Stimulated activated CD4-positive, alpha-beta T cell treated with anti-CD3 and anti-CD28 coated beads, TNF-alpha, amount 100 ng/mL, for 48 hours (primary cell): ENCODE results near the gene CP.

Experiments used
- DNase-seq, 3 donors: peaks; one replicate each; pipeline ENCODE4 v3.0.0-alpha.2; 2020; ENCODE audit warnings: low read depth in 3 of 3

CP gene

GRCh38 chr3:149186219-149186618, 35.4 kb downstream of the CP start:
- no peak for DNase-seq

- no peak for DNase-seq
Observed at GRCh38 chr3:149181182-149181581, 40.4 kb downstream of the CP start.

DNA sequence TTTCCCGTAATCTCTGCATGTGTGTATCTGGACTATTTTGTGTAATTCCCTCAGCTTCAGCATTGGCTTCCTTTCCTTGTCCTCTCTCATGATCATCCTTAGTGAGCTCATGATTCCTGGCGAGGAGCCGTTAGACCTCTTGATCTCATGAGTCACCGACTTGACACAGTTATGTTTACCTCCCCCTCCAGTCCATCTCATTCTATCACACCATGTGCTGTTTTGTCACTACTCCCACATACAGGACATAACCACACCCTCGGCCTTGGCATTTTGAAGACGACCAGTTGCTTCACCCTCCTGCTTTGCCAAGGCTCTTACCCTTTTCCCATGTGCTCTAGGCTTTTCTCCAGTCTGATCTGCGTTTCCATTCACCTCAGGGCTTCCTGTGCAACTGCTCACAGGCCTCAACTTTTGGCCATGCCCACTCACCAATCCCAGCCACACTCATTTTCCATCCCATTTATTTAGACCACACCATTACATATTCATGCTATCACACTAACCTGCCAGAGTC, 41.5 kb downstream of the CP start:
- DNase-seq = no peak

DNA sequence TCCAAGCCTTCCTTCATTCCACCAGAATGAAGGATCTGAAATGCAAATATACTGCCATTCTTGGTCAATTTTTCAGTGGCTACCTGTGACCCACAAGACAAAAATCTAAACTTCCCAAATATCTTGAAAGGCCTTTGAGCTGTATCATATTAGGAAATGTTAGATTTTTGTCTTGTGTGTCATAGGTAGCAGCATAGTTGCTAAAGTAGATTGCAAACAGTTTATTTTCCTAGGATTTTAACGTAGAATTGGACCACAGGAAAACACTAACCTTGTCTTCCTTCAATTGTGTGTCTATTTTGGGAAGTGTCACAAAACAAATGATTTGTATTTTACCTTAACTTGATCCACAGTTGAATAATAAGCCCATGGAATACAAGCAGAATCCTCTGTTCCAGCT, 42.4 kb downstream of the CP start:
- DNase-seq = no peak

DNA sequence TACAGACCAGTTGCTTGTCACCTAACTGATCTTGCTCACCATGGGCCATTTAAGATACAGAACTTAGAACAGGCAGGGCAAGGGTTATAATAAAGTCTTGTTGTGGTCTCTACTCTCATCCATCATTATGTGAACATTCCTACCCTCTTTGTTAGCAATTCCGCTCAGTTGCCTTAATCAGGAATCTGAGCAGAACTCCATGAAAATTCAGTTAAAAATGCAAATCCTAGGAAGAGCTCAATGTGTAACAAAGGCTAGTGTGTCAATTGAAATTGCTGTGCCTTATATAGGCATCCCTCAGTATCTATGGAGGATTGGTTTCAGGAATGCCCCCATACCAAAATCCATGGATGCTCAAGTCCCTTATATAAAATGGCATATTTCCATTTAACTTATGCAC, 44.5 kb downstream of the CP start:
- no peak for DNase-seq

GRCh38 chr3:149174901-149175300, 46.7 kb downstream of the CP start:
- no peak for DNase-seq

DNA sequence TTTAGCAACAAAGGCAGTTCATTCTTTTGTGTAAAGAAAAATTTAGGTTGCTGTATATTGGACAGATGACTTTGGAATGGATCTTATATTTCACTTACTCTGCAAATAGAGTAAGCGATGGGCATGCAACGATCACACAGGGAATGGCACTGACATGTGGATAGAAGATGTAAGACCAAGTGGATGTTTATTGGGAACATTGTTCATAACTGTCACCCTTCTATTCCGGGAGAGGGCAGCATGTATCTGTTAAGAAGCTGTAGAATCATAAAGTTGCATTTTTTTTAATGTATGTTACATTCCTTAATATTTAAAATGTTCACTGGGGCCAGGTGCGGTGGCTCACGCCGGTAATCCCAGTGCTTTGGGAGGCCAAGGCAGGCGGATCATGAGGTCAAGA, 51.0 kb downstream of the CP start:
- no peak for DNase-seq

DNA sequence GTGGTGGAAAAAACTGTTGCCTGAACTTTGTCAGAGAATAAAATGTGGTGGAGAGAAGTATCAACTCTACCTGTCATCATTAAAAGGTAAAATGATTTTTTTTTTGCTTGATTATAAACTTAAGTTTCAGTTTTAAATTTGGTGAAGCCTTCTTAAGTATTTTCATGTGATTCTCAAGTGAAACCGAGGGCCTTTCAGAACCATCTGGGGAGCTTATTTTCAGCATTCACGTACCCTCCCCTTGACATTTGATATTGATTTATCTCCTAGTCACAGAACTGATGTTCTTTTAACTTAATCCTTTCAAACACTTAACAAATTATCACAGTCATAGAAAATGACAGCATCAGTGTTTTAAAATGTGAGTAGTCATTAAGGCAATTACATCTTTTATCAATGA, 53.7 kb downstream of the CP start:
- DNase-seq = no peak

DNA sequence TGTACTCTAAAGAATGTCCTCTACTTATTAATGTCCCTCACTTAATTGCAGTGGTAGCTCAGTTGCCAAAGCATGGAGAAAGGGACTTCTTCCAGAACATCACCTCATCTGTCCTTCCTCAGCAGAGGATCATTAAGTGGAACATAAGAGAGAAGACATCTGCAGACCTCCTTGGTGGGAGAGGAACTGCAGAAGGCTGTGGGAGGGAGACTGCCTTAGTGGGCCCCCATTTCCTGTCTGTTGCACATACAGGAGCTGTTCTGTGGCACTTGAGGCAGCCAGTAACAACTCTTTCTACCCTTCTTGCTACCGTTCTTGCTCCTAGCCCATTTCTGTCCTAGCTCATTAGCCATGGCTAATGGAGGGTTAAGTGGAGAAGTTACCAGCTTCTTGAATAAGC, 58.6 kb downstream of the CP start:
- DNase-seq = no peak

DNA sequence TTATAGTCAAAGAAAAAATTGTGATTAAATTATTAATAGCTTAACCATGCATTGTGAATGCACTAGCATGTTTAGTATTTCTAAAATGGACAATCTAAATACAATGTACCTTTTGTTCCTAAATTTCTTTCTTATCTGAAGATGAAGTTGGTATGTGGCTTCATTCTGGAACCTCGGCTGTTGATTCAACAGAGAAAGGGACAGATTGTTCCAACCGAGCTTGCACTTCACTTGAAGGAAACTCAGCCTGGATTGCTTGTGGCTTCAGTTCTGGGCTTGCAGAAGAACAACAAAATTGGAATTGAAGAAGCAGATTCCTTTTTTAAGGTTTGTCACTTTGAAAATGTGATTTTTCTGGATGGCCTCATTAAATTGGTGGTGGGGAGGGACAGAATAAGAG, 59.6 kb downstream of the CP start:
- DNase-seq = no peak

DNA sequence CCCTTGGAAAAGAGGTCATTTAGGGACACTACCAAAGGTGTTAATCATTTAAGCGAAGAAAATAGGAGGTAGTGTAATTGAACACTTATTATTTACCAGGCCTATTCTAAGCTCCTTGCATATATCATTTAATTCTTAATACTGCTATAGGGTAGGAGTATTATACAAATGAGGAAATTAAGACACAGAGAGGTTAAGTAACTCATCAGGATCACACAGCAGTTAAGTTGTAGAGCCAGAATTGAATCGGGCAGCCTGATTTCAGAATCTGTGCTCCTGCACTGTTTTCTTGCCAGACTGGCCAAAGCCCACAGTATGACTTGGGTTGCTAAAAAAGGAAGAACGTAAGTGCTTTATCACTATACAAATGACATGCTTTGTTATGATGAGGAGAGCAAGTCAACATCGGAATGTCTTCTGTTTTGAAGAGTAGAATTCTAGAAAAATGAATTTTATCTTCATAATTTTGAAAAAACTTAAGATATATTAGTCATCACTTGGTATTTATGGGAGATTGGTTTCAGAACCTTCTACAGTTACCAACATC, 60.8 kb downstream of the CP start:
- no peak for DNase-seq

GRCh38 chr3:149153402-149153801, 68.2 kb downstream of the CP start:
- DNase-seq = no peak

GRCh38 chr3:149152420-149152819, 69.2 kb downstream of the CP start:
- DNase-seq = peak in 1 of 3 donors; percentile 4

DNA sequence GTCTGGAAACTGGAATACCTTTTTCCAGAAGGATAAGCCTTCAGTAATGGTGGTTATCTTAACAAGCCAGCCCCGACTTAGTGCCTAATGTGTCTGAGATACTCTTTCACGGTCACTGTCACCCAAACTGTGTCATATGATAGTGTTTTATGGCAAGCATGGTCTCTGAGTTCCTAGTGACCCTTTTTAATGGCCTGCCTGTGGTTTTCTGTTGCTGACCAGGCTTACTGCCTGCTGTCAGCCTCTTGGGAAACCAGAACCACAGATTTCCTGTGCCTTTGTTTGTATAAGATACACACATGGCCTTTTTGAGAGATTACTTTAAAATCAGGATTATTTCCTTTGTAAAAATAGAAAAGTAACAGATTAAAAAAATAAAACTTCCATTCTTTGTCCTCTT, 69.8 kb downstream of the CP start:
- no peak for DNase-seq

- DNase-seq = no peak
Observed at GRCh38 chr3:149150436-149150835, 71.2 kb downstream of the CP start.

DNA sequence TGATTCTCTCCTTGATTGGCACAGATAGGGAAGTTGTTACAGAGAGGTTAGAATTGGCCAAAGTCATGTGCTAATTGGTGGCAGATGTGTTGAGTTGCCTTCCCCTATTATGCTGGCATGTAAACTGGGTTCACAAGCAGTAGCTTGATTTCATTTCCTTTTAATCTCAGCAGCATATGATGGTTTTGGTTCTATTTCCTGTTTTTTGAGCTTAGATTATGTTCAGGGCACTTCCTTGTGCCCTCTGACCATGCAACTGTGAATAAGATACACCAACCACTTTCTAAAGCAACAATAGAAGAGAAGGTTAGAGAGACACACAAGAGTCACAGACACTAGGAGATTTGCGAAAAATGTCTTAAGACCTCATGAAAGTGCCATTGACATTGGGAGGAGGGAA, 75.7 kb downstream of the CP start:
- DNase-seq = no peak

- DNase-seq = no peak
Observed at GRCh38 chr3:149145356-149145755, 76.3 kb downstream of the CP start.

DNA sequence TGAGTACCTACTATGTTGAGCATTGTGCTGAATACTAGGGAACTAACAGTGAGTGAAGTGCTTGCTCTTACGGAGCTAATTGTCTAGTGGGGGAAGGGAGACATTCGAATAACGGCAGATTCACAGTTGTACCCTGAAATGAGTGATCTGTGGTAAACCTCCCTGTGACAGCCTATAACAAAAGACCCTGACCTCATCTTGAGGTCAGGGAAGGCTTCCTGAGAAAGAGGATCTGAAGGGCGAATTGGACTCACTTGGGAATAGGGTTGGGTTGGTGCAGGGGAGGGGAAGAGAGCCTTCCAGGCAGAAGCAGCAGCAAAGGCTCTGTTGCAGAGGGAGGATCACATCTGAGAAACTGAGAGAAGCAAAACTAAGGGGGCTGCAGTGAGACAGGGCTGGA, 78.9 kb downstream of the CP start:
- no peak for DNase-seq

DNA sequence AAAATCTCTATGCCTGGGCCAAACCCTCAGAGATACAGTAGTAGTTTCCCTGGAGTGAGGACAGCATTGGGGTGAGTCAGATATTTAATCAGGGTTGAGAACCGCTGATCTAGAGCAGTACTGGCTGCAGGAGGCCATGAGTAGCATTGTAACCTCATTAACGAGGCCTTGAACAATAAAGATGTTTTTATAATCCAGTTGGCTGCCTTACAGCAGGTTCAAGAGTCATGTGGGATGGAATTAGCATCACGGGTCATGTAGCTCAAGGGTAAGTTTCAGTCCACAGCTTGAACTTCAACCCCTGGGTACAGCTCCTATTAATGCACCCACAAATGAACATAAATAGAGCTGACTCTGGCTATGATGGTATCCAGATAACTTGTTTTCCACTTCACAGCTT, 87.1 kb downstream of the CP start:
- DNase-seq = no peak

- no peak for DNase-seq
Observed at GRCh38 chr3:149131589-149131988, 90.0 kb downstream of the CP start.

DNA sequence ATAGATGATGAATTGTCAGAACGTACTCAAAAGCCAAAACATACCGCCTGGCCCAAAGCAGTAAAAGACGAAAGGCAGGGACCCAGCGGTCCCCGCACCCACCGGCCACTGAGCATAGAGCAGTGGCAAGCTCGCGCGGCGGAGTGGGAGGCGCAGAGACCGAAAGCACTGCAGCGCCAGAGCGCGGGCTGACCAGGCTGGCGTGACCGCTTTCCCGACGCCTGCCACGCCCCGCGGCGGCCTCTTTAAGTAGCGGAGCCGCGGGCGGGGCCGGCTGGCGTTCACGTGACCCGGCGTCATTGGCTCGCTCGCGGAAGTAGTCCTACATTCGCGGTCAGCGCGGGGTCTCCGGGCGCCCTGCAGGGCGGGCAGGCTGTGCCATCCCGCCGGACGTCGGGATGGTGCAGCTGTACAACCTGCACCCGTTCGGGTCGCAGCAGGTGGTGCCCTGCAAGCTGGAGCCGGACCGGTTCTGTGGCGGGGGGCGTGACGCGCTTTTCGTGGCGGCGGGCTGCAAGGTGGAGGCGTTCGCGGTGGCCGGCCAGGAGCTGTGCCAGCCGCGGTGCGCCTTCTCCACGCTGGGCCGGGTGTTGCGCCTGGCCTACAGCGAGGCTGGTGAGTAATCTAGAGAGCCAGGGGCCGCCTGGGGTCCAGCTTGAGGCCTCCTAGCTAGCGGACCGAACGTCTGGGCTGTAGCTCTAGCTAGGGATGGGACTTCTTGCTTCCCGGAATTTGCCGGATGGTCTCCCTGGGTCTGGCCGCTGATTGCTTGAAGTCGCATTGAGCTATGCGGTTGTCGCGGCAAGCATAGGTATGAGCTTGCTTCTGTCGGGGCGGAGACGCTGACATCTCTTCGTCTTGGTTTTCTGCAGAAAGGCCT, 92.1 kb downstream of the CP start, which contains the start of gene HPS3:
Gene HPS3 (plus strand): TSS at position 313 of the 880 bp plus-strand sequence. CDS start 86 bp downstream, at position 399.
- peak; percentile 59 to 82 (median 60) for DNase-seq

- no peak for DNase-seq
Observed at GRCh38 chr3:149128821-149129220, 92.8 kb downstream of the CP start.
